GM12878 (cell line): ENCODE results near the gene TAF11. TPM values are rescaled to one million over a fixed set of nuclear protein-coding genes. Genes with fewer than 3 reads are reported as not detected.
"Not testable (repeated sequence)": the region's sequence is repeated elsewhere in the genome, so short reads cannot be mapped to it uniquely, and the experiment has no call there.

ENCODE experiments used
- ATAC-seq: fragments of 200-7000 bp; cut with Tn5 transposase; 3 replicates; pipeline ENCODE4 v1.9.1; 2020; ENCODE audit warnings: mild to moderate bottlenecking, moderate library complexity
- BruUV-seq: library from RNA; stranded (reverse); fragments of 400-500 nt; replicated peaks from 2 replicates; lab custom pipeline; 2021; lab: Mats Ljungman, UMichigan
- CTCF ChIA-PET: fragments of 300-600 bp; sonication (Branson Sonifier 250); formaldehyde crosslinking; extraction: SDS; loops from one replicate; lab custom pipeline; 2021; ENCODE audit warnings: inconsistent platforms; lab: Yijun Ruan, JAX
- POLR2A ChIA-PET: fragments of 350-600 bp; formaldehyde crosslinking; extraction: SDS; loops from one replicate; lab custom pipeline; 2021; ENCODE audit warnings: inconsistent platforms; lab: Charles Lee
- RAD21 ChIA-PET: fragments of 300-600 bp; sonication (Branson Sonifier 250); formaldehyde crosslinking; loops from one replicate; lab custom pipeline; 2023; ENCODE audit warnings: antibody characterized with exemption; ENCODE audit not compliant: unreplicated experiment; lab: Charles Lee
- SMC1A ChIA-PET: fragments of 300-600 bp; sonication (Branson Sonifier 250); formaldehyde crosslinking; loops from one replicate; lab custom pipeline; 2023; ENCODE audit not compliant: unreplicated experiment, uncharacterized antibody; lab: Charles Lee
- DNase-seq: peaks from one replicate; pipeline ENCODE4 v3.0.0-alpha.2; 2011; ENCODE audit warnings: low read depth, low spot score
- FAIRE-seq: peaks from 3 replicates; lab custom pipeline; 2011; peaks lifted over from hg19 to GRCh38; lab: Jason Lieb, UNC
- H2AFZ ChIP-seq: 2 replicates; pipeline ENCODE4 v1.6.0; 2011; ENCODE audit warnings: low read depth, low read length, control low read depth; ENCODE audit not compliant: control insufficient read depth
- H3K27ac ChIP-seq: 2 replicates; pipeline ENCODE4 v1.5.1; 2011; ENCODE audit warnings: control low read depth; ENCODE audit not compliant: control insufficient read depth, insufficient read depth
- H3K27me3 ChIP-seq, 2 experiments: replicated peaks in 1 of 2; 2 replicates each; pipeline versions ENCODE4 v1.6.0 to v1.6.1; 2011; ENCODE audit warnings: low read length in 1 of 2; ENCODE audit not compliant: control insufficient read depth in 2 of 2, insufficient read depth in 2 of 2
- H3K36me3 ChIP-seq, 2 experiments: 2 replicates each; pipeline ENCODE4 v1.5.1; 2011; ENCODE audit warnings: low read length in 1 of 2; ENCODE audit not compliant: control insufficient read depth in 2 of 2, insufficient read depth in 2 of 2
- H3K4me1 ChIP-seq: 2 replicates; pipeline ENCODE4 v1.6.1; 2011; ENCODE audit warnings: mild to moderate bottlenecking, low read length, moderate library complexity, mixed read lengths; ENCODE audit not compliant: control insufficient read depth, insufficient read depth
- H3K4me2 ChIP-seq: 2 replicates; pipeline ENCODE4 v1.6.0; 2011; ENCODE audit warnings: control low read depth; ENCODE audit not compliant: control insufficient read depth, insufficient read depth
- H3K4me3 ChIP-seq: fragments of 200-600 bp; sonication (generic); 2 replicates; pipeline ENCODE4 v1.5.1; 2016
- H3K79me2 ChIP-seq: 2 replicates; pipeline ENCODE4 v1.6.0; 2011; ENCODE audit warnings: low read length; ENCODE audit not compliant: control insufficient read depth, insufficient read depth
- H3K9ac ChIP-seq: 2 replicates; pipeline ENCODE4 v1.8.0; 2011; ENCODE audit warnings: low read length, control low read depth, mixed read lengths; ENCODE audit not compliant: control insufficient read depth, insufficient read depth
- H3K9me3 ChIP-seq: replicated peaks from 3 replicates; pipeline ENCODE4 v1.5.1; 2011; ENCODE audit warnings: mild to moderate bottlenecking, low read length; ENCODE audit not compliant: control insufficient read depth, insufficient read depth
- H4K20me1 ChIP-seq: 2 replicates; pipeline ENCODE4 v1.6.0; 2011; ENCODE audit not compliant: control insufficient read depth, insufficient read depth
- CTCF ChIP-seq, 3 experiments: IDR thresholded peaks in 2 of 3; conservative IDR thresholded peaks in 1 of 3; 2 replicates each; pipeline ENCODE4 v1.5.1; 2011; ENCODE audit warnings: low read depth in 3 of 3, low read length in 3 of 3, mild to moderate bottlenecking in 3 of 3, control low read depth in 2 of 3, moderate library complexity in 2 of 3, inconsistent platforms in 1 of 3, mixed read lengths in 1 of 3; ENCODE audit not compliant: control insufficient read depth in 2 of 3, insufficient read depth in 1 of 3; ENCODE audit errors: extremely low read depth in 1 of 3
- HDGF ChIP-seq: fragments of 450-650 bp; IDR thresholded peaks from 2 replicates; pipeline ENCODE4 v1.6.1; 2016; ENCODE audit warnings: antibody characterized with exemption
- IRF3 ChIP-seq: fragments of 450-650 bp; IDR thresholded peaks from 2 replicates; pipeline ENCODE4 v1.6.1; 2014; ENCODE audit warnings: mild to moderate bottlenecking
- KAT2A ChIP-seq: conservative IDR thresholded peaks from 2 replicates; pipeline ENCODE4 v1.6.1; 2011; ENCODE audit warnings: low read depth, low read length; ENCODE audit not compliant: control insufficient read depth
- MTA2 ChIP-seq: fragments of 450-650 bp; IDR thresholded peaks from 2 replicates; pipeline ENCODE4 v1.6.1; 2016; ENCODE audit warnings: low read depth, mild to moderate bottlenecking, moderate library complexity
- RB1 ChIP-seq: fragments of 450-650 bp; formaldehyde crosslinking; IDR thresholded peaks from 2 replicates; pipeline ENCODE4 v1.6.1; 2017; ENCODE audit warnings: mild to moderate bottlenecking, borderline replicate concordance
- RFX5 ChIP-seq: IDR thresholded peaks from 2 replicates; pipeline ENCODE4 v1.6.1; 2011; ENCODE audit warnings: low read depth, low read length, improper control_type of control experiment
- TCF3 ChIP-seq: IDR thresholded peaks from 2 replicates; pipeline ENCODE4 v1.6.1; 2012; ENCODE audit warnings: low read depth, mild to moderate bottlenecking, low read length, borderline replicate concordance; ENCODE audit not compliant: insufficient read depth
- WGBS: methylation state at CpG from one replicate; pipeline ENCODE4 v1.1.6; 2016; ENCODE audit warnings: low lambda C conversion rate; ENCODE audit not compliant: insufficient replicate concordance, insufficient coverage; ENCODE audit errors: missing lambda C conversion rate; 5-methylcytosine and 5-hydroxymethylcytosine counted together
- in situ Hi-C: fragments of 300-500 bp; cut with MboI; formaldehyde crosslinking; loops from 9 replicates; pipeline ENCODE4 v1.14.3; 2018; ENCODE audit warnings: mixed read lengths
- intact Hi-C: fragments of 100-400 bp; cut with micrococcal nuclease; formaldehyde crosslinking; loops from one replicate; pipeline ENCODE4 v1.14.2; 2022; ENCODE audit not compliant: unreplicated experiment
- polyA plus RNA-seq, 11 experiments: library from polyadenylated mRNA; depleted of rRNA in 4 of 11; unstranded in 6 of 11; stranded (reverse) in 5 of 11; fragments of >200 nt; fragmentation: Nextera tagmentation in 4 of 11; fragmentation: Illumina TruSeq in 1 of 11; extraction: Ambion mirVana in 4 of 11; extraction: Trizol in 1 of 11; gene quantifications; 1 replicate in 1 of 11; 2 replicates in 10 of 11; pipeline versions ENCODE4 v1.2.1 to v1.2.3, GENCODE V29; 2011 to 2016; ENCODE audit warnings: inconsistent platforms in 2 of 11, missing spikeins in 2 of 11, low read depth in 1 of 11
- total RNA-seq, 4 experiments: library from RNA; depleted of rRNA in 3 of 4; stranded (reverse); fragments of >200 nt in 3 of 4; fragmentation: Illumina TruSeq in 1 of 4; extraction: Trizol in 1 of 4; gene quantifications; 2 replicates each; pipeline versions ENCODE4 v1.2.1 to v1.2.3, GENCODE V29; 2013 to 2021

The TAF11 gene
- total and polyA plus RNA-seq, 10 of the 15 experiments (the other 5 are each of a cell fraction or from before 2014, with no cell fraction given) = 24.6 to 59.2 (median 32.0) TPM

GRCh38 chr6:34851361-34851760, 36.5 kb downstream of the TAF11 start (continued):
- TF ChIP-seq KAT2A (no peak), RB1 (no peak)

DNA sequence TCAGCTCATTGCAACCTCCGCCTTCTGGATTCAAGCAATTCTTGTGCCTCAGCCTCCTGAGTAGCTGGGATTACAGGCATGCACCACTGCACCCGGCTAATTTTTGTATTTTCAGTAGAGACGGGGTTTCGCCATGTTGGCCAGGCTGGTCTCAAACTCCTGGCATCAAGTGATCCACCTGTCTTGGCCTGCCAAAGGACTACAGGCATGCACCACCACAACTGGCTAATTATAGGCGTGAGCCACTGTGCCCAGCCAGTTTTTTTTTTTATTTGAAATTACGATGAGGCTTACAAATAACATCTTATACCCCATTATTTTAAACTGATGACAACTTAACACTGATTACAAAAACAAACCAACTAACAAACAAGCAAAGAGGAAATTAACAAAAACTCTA, 38.8 kb downstream of the TAF11 start:
- BruUV-seq, H3K4me3 ChIP-seq, H3K79me2 ChIP-seq, H2AFZ ChIP-seq, FAIRE-seq, H3K4me1 ChIP-seq, H4K20me1 ChIP-seq, ATAC-seq, in situ Hi-C loops, DNase-seq, H3K9ac ChIP-seq, H3K9me3 ChIP-seq, intact Hi-C loops, H3K27me3 ChIP-seq, H3K27ac ChIP-seq, RAD21 ChIA-PET, H3K4me2 ChIP-seq: not testable (repeated sequence)
- POLR2A ChIA-PET = interaction anchor here (0.6 kb wide), 1 partner anchor 77 kb away, joined by 7 read pairs; no protein-coding TSS in a partner anchor
- CTCF ChIA-PET = interaction anchor here (0.6 to 0.8 kb wide), 2 partner anchors 18 to 1218 kb away, joined by 3 to 4 read pairs; no protein-coding TSS in a partner anchor
- peaks cover 3 to 12% of the 10 kb centered on the region in 2 experiments; a peak in 2 of 4 replicates for H3K36me3 ChIP-seq
- SMC1A ChIA-PET = interaction anchor here (0.6 kb wide), 1 partner anchor 168 kb away, joined by 3 read pairs; no protein-coding TSS in a partner anchor
- 100% methylated on average over 6 of the region's 6 CpGs for WGBS

DNA sequence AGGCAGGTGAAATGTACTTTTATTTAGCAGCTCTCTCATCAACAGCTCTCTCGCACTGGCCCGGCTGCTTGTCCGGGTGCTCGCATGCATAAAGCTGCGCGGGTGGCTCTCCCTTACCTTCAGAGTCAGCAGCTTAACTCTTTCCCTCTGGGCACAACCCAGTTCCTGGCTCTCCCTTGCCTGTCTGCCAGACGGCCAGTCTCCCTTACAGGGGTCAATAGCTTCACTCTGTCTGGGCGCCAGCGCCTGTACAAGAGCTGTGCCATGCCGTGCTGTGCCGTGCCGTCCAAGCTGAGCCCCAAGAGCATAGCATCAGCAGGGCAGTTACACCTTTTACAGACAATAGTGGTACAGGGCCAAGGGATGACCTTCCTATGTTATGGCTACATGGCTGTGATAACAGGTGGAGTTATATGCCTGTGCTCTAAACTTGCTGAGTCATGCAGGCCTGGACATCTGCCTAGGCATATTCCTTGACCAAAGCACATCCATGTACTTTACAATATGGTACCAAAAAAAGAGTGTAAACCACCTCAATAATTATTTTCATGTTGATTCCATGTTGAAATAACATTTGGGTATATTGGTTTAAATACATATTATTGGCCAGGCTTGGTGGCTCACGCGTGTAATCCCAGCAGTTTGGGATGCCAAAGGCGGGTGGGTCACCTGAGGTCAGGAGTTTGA, 48.0 kb downstream of the TAF11 start:
- POLR2A ChIA-PET = no interaction called here
- H3K9me3 ChIP-seq = no peaks in the 10 kb centered on the region
- RAD21 ChIA-PET = no interaction called here
- in situ Hi-C loops = no loop called here
- intact Hi-C loops = no loop called here
- CTCF ChIA-PET = no interaction called here
- H2AFZ ChIP-seq = no peak overlapping the region
- DNase-seq (no peak), ATAC-seq (no peak), FAIRE-seq (no peak)
- H3K27ac ChIP-seq = no peak overlapping the region
- no peak overlapping the region for H3K9ac ChIP-seq
- H3K4me2 ChIP-seq = no peak overlapping the region
- no TSS peak for BruUV-seq
- 98% methylated on average over 15 of the region's 15 CpGs for WGBS
- H3K4me1 ChIP-seq = no peaks in the 10 kb centered on the region
- H3K36me3 ChIP-seq = peaks cover 8 to 21% of the 10 kb centered on the region in 2 experiments
- no peaks in the 10 kb centered on the region for H4K20me1 ChIP-seq
- TF ChIP-seq CTCF (IDR thresholded peaks at IDR 0.05 in 2 of 3, conservative IDR thresholded peaks at IDR 0.05 in 1 of 3; ENCODE audit: control insufficient read depth in 2 of 3, extremely low read depth in 1 of 3, insufficient read depth in 1 of 3, low read depth in 3 of 3, low read length in 3 of 3) (no peak), MTA2 (no peak), IRF3 (no peak), RFX5 (no peak), TCF3 (no peak), HDGF (no peak)
- SMC1A ChIA-PET = no interaction called here
- H3K79me2 ChIP-seq = no peaks in the 10 kb centered on the region
- H3K27me3 ChIP-seq = no peaks in the 10 kb centered on the region
- no peak overlapping the region for H3K4me3 ChIP-seq
